ENCODE measurements around the gene HMCN2.

HMCN2 gene

DNA sequence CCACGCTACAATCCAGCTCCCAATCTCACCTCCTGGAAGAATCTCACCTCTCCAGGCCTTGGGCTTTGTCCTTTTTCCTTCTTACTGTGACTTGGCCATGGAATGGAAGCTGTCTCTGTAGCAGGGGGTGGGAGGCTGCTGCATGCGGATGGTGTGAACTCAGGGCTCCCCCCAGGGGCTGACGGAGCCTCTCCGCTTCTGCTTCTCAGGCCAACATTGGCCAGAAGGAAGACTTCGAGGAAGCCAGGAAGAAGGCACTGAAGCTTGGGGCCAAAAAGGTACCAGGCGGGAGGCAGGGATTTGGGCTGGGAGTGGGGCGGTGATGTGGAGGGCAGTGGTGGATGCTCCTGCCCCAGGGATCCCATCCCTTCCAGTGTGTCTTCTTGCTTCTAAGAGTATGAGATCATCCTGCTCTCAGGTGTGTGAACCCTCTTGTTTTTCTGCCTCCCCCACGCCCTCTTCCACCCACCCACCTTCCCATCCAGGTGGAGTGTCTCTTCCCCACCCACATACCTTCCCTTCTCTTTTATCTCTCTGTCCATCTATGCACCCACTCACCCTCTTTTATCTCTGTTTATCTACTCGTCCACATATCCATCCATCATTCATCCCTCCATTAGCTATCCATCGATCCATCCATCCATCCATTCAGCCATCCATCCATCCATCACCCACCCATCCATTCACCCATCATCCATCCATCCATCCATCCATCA lies 188.7 kb downstream of the HMCN2 start:
- no peak for DNase-seq (ENCODE audit: low read depth)
- TF ChIP-seq, protein P1, sequence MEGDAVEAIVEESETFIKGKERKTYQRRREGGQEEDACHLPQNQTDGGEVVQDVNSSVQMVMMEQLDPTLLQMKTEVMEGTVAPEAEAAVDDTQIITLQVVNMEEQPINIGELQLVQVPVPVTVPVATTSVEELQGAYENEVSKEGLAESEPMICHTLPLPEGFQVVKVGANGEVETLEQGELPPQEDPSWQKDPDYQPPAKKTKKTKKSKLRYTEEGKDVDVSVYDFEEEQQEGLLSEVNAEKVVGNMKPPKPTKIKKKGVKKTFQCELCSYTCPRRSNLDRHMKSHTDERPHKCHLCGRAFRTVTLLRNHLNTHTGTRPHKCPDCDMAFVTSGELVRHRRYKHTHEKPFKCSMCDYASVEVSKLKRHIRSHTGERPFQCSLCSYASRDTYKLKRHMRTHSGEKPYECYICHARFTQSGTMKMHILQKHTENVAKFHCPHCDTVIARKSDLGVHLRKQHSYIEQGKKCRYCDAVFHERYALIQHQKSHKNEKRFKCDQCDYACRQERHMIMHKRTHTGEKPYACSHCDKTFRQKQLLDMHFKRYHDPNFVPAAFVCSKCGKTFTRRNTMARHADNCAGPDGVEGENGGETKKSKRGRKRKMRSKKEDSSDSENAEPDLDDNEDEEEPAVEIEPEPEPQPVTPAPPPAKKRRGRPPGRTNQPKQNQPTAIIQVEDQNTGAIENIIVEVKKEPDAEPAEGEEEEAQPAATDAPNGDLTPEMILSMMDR (conservative IDR thresholded peaks at IDR 0.05; ENCODE audit: low read depth, low read length): no peak
- H3K4me3 ChIP-seq (ENCODE audit: low read length): no peak overlapping the region

DNA sequence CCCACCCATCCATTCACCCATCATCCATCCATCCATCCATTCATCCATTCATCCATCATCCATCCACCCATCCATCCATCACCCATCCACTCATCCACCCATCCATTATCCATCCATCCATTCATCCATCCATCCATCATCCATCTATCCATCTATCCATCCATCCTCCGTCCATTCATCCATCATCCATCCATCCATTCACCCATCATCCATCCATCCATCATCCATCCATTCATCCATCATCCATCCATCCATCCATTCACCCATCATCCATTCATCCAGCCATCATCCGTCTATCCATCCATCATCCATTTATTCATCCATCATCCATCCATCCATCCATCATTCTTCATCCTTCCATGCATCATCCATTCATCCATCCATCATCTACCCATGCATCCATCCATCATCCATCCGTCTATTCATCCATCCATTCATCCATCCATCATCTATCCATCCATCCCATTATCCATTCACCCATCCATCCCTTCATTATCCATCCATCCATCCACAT lies 189.3 kb downstream of the HMCN2 start:
- TF ChIP-seq, protein P1 (conservative IDR thresholded peaks at IDR 0.05; ENCODE audit: low read depth, low read length): no peak
- no peak overlapping the region for H3K4me3 ChIP-seq (ENCODE audit: low read length)

DNA sequence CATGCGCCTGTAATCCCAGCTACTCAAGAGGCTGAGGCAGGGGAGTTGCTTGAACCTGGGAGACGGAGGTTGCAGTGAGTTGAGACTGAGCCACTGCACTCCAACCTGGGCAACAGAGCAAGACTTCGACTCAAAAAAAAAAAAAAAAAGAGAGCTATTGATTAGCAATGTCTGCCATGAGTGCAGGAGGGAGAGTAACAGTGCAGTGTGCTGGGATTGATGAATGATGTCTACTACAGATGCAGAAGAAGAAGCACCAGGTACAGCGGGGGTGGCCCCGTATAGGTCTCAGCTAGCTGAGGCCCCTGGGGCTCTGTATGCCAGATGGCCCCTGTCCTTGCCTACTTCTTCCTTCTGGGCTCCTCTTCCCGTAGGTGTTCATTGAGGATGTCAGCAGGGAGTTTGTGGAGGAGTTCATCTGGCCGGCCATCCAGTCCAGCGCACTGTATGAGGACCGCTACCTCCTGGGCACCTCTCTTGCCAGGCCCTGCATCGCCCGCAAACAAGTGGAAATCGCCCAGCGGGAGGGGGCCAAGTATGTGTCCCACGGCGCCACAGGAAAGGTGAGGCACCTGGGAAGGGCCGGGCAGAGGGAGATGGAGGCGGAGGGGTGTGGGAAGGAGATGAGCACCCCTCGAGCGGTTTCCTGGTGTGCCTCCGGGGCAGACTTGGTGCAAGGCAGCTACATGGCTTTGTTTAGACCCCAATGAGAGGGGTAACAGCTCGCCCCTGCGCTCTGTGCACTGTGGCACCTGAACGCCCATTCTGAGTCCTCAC lies 192.7 kb downstream of the HMCN2 start:
- no peak for DNase-seq (ENCODE audit: low read depth)
- H3K4me3 ChIP-seq (ENCODE audit: low read length): no peak overlapping the region
- TF ChIP-seq, protein P1 (conservative IDR thresholded peaks at IDR 0.05; ENCODE audit: low read depth, low read length): no peak

More for the DNA sequence above, 189.3 kb downstream of the HMCN2 start:
- no peak for DNase-seq (ENCODE audit: low read depth)

DNA sequence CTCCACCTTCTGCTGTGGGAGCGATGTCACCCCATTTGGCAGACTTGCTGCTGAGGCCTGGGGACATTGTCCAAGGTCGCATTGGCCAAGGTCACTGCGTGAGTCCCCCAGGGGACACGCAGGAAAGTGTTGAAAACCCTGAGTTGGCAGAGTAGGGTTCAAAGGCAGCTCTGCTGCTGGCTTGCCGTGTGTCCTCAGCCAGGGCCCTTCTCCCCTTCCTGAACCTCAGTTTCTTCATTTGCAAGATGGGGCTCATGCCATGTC lies 193.2 kb downstream of the HMCN2 start:
- no peak for DNase-seq (ENCODE audit: low read depth)
- H3K4me3 ChIP-seq (ENCODE audit: low read length): no peak overlapping the region
- TF ChIP-seq, protein P1 (conservative IDR thresholded peaks at IDR 0.05; ENCODE audit: low read depth, low read length): no peak

DNA sequence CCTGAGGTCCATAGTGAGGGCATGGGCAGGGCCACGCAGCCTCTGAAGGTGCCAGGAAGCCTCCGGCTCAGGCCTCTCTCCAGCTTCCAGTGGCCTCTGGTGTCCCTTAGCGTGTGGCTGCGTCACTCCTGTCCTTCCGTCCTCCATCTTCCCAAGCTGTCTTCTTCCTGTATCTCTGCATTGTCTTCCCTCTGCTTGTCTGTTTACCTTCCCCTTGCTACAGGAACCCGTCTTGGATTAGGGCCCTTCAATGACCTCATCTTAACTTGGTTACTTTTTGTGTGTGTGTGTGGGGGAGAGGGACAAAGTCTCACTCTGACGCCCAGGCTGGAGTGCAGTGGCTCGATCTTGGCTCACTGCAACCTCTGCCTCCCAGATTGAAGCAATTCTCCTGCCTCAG lies 193.6 kb downstream of the HMCN2 start:
- H3K4me3 ChIP-seq (ENCODE audit: low read length): no peak overlapping the region
- TF ChIP-seq, protein P1 (conservative IDR thresholded peaks at IDR 0.05; ENCODE audit: low read depth, low read length): no peak
- DNase-seq (ENCODE audit: low read depth): no peak

DNA sequence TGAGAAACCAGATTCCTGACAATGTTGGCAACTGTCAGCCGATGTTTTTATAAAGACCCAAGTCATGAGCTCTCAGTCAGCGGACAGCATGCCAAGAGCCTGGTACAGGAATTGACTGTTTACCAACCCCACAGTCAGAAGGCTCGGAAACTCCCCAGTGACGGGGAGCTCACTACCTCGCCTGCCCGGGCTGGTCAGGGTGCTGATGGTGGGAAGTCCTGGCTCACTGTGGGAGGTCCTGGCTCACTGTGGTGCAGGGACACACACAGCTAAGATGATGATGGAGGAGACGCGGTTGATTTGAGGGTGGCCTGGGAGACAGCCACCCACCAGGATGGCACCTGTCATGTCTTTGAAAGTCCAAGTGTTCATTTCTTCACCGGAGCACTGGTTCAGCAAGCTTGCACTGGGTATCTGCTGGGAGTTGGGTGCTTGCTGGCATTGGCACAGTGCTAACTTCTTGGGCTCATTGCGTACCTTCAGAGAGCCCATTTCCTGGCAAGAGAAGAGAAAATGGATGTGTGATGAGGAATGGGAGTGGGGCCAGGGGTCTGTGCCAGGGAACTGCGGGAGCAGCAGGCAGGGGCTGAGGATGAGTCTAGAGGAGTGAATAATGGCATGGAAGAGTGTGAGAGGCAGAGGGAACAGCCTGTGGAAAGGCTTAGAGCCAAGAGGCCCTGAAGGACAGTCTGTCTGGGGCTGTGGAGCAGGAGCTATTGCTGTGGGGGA lies 194.5 kb downstream of the HMCN2 start:
- DNase-seq (ENCODE audit: low read depth): no peak
- H3K4me3 ChIP-seq (ENCODE audit: low read length): no peak overlapping the region
- TF ChIP-seq, protein P1 (conservative IDR thresholded peaks at IDR 0.05; ENCODE audit: low read depth, low read length): no peak

Measured in retinal pigment epithelial cell (primary cell).